NCI-H510A treated with DMSO at 0.1 percent for 48 hours (cell line): ENCODE data around the gene DGCR6L.
A peak's percentile ranks its signal among the peaks of the same experiment; 100 is the strongest.
"Not testable (repeated sequence)": the region's sequence is repeated elsewhere in the genome, so short reads cannot be mapped to it uniquely, and the experiment has no call there.

ENCODE experiments used
- DNase-seq: peaks from one replicate; lab custom pipeline; 2025; lab: John Stamatoyannopoulos, UW

The DGCR6L gene

GRCh38 chr22:20319745-20320658 is at the start of gene DGCR6L:
Gene DGCR6L (minus strand): TSS chr22:20320060. CDS start chr22:20319988, 72 bp downstream.
- peak; percentile 54 for DNase-seq

DNA sequence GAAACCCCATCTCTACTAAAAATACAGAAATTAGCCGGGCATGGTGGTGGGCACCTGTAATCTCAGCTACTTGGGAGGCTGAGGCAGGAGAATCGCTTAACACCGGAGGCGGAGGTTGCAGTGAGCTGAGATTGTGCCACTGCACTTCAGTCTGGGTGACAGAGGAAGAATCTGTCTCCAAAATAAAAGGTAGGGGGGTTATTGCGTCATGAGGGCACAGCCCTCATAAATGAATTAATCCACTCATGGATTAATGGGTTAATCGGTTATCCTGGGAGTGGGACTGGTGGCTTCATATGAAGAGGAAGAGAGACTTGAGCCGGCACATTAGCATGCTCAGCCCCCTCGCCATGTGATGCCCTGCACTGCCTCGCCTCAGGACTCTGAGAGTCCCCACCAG is 49.0 kb upstream of the DGCR6L start:
- not testable (repeated sequence) for DNase-seq

- not testable (repeated sequence) for DNase-seq
Observed at GRCh38 chr22:20366841-20367240, 47.0 kb upstream of the DGCR6L start.

GRCh38 chr22:20364335-20365260 is 44.7 kb upstream of the DGCR6L start:
- not testable (repeated sequence) for DNase-seq

- not testable (repeated sequence) for DNase-seq
Observed at GRCh38 chr22:20362403-20362802, 42.5 kb upstream of the DGCR6L start.

GRCh38 chr22:20361752-20362229 is 41.9 kb upstream of the DGCR6L start:
- DNase-seq = not testable (repeated sequence)

GRCh38 chr22:20360866-20361751 is 41.2 kb upstream of the DGCR6L start:
- DNase-seq = not testable (repeated sequence)

GRCh38 chr22:20360261-20360660 is 40.4 kb upstream of the DGCR6L start:
- not testable (repeated sequence) for DNase-seq

DNA sequence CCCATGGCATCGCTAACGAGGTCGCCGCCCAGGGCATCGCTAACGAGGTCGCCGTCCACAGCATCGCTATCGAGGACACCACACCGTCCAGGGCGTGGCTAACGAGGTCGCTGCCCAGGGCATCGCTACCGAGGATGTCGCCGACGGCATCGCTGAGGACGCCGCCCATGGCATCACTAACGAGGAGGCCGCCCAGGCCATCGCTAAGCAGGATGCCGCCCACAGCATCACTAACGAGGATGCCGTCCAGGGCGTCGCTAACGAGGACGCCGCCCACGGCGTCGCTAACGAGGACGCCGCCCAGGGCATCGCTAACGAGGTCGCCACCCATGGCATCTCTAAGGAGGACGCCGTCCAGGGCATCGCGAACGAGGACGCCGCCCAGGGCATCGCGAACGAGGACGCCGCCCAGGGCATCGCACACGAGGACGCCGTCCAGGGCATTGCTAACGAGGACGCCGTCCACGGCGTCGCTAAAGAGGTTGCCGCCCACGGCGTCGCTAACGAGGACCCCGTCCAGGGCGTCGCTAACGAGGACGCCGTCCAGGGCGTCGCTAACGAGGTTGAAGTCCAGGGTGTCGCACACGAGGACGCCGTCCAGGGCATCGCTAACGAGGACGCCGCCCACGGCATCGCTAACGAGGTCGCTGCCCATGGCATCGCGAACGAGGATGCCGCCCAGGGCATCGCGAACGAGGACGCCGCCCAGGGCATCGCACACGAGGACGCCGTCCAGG is 38.8 kb upstream of the DGCR6L start:
- DNase-seq = not testable (repeated sequence)

DNA sequence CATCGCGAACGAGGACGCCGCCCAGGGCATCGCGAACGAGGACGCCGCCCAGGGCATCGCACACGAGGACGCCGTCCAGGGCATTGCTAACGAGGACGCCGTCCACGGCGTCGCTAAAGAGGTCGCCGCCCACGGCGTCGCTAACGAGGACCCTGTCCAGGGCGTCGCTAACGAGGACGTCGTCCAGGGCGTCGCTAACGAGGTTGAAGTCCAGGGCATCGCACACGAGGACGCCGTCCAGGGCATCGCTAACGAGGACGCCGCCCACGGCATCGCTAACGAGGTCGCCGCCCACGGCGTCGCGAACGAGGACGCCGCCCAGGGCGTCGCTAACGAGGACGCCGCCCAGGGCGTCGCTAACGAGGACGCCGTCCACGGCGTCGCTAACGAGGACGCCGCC is 38.1 kb upstream of the DGCR6L start:
- DNase-seq = not testable (repeated sequence)

DNA sequence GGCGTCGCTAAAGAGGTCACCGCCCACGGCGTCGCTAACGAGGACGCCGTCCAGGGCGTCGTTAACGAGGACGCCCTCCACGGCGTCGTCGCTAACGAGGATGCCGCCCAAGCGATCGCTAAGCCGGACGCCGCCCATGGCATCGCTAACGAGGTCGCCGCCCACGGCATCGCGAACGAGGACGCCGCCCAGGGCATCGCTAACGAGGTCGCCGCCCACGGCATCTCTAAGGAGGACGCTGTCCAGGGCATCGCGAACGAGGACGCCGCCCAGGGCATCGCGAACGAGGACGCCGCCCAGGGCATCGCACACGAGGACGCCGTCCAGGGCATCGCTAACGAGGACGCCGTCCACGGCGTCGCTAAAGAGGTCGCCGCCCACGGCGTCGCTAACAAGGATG is 37.0 kb upstream of the DGCR6L start:
- not testable (repeated sequence) for DNase-seq

DNA sequence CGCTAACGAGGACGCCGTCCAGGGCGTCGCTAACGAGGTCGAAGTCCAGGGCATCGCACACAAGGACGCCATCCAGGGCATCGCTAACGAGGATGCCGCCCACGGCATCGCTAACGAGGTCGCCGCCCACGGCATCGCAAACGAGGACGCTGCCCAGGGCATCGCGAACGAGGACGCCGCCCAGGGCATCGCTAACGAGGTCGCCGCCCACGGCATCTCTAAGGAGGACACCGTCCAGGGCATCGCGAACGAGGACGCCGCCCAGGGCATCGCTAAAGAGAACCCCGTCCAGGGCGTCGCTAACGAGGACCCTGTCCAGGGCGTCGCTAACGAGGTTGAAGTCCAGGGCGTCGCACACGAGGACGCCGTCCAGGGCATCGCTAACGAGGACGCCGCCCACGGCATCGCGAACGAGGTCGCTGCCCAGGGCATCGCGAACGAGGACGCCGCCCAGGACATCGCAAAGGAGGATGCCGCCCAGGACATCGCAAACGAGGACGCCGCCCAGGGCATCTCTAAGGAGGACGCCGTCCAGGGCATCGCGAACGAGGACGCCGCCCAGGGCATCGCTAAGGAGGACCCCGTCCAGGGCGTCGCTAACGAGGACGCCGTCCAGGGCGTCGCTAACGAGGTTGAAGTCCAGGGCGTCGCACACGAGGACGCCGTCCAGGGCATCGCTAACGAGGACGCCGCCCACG is 36.2 kb upstream of the DGCR6L start:
- not testable (repeated sequence) for DNase-seq

GRCh38 chr22:20354238-20354975 is 34.5 kb upstream of the DGCR6L start:
- DNase-seq = no peak

GRCh38 chr22:20352536-20352935 is 32.7 kb upstream of the DGCR6L start:
- not testable (repeated sequence) for DNase-seq

DNA sequence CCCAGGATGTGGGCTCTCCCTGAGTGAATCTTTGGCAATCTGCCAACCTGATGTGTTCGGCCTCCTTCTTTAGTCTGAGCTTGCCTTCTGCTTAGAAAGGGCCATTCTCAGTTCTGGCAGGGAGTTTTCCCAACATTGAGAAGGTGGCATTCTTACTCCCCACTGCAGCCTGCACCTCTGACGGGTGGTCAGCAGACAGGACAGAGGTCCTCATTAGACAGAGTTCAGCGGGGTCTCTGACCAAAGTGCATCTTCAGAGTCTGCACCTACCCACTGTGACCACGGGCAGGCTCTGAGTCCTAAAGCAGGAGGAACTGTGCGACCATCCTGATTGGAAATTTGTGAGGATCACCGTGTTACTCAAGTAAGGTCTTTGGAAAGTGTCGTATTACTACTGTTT is 26.7 kb upstream of the DGCR6L start:
- not testable (repeated sequence) for DNase-seq

DNA sequence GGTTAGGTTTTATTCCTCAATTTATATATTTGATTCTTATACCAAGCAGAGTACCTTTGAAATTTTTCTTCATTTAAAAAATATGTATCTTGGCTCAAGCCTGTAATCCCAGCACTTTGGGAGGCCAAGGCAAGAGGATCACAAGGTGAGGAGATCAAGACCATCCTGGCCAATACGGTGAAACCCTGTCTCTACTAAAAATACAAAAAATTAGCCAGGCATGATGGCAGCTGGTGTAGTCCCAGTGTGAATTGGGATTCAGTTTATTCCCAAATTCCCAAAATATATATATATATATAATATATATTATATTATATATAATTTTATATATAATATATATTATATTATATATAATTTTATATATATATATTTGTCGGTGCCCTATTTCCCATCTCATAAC is 18.4 kb upstream of the DGCR6L start:
- DNase-seq = not testable (repeated sequence)

- DNase-seq = not testable (repeated sequence)
Observed at GRCh38 chr22:20337807-20338206, 17.9 kb upstream of the DGCR6L start.

DNA sequence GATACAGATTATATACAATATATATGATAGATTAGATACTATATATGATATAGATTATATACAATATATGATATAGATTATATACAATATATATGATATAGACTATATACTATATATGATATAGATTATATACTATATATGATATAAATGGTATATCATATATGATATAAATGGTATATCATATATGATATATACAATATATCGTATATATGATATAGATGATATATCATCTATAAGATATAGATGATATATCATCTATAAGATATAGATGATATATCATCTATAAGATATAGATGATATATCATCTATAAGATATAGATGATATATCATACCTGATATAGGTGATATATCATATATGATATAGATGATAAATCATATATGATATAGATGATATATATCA is 16.7 kb upstream of the DGCR6L start:
- not testable (repeated sequence) for DNase-seq

DNA sequence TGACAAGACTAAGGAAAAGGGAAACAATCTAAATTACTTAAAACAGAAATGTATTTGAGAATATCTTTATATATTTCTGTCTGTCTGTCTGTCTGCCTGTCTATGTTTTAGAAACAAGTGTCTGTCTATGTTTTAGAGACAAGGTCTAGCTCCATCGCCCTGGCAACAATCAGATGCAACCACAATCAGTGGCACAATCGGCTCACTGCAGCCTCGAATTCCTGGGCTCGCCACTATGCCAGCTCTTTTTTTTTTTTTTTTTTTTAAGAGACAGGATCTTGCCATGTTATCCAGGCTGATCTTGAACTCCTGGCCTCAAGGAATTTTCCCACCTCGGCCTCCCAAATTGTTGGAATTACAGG is 8.7 kb upstream of the DGCR6L start:
- DNase-seq = not testable (repeated sequence)
